Neuronal stem cell (in vitro differentiated cells): ENCODE results near the gene RAB27A.

Experiments
- DNase-seq: peaks from one replicate; pipeline ENCODE4 v3.0.0-alpha.2; 2013; ENCODE audit warnings: low spot score
- H2AFZ ChIP-seq: one replicate; pipeline ENCODE4 v1.6.1; 2013; ENCODE audit warnings: mild to moderate bottlenecking, low read length, inconsistent platforms
- H2AK5ac ChIP-seq: 2 replicates; pipeline ENCODE4 v1.6.1; 2013; ENCODE audit warnings: low read depth, mild to moderate bottlenecking, inconsistent platforms, low read length, moderate library complexity, mixed read lengths
- H2BK120ac ChIP-seq: 2 replicates; pipeline ENCODE4 v1.6.1; 2013; ENCODE audit warnings: low read depth, mild to moderate bottlenecking, inconsistent platforms, low read length, moderate library complexity, mixed read lengths
- H2BK12ac ChIP-seq: one replicate; pipeline ENCODE4 v1.6.1; 2013; ENCODE audit warnings: low read length, inconsistent platforms
- H2BK15ac ChIP-seq: 2 replicates; pipeline ENCODE4 v1.6.1; 2013; ENCODE audit warnings: mild to moderate bottlenecking, low read length, inconsistent platforms, mixed read lengths
- H2BK5ac ChIP-seq: one replicate; pipeline ENCODE4 v1.6.1; 2013; ENCODE audit warnings: inconsistent platforms, mild to moderate bottlenecking, low read length, moderate library complexity
- H3K14ac ChIP-seq: one replicate; pipeline ENCODE4 v1.6.1; 2013; ENCODE audit warnings: low read length, inconsistent platforms
- H3K18ac ChIP-seq: 2 replicates; pipeline ENCODE4 v1.6.1; 2013; ENCODE audit warnings: low read length, inconsistent platforms
- H3K23ac ChIP-seq: 2 replicates; pipeline ENCODE4 v1.6.1; 2013; ENCODE audit warnings: low read depth, mild to moderate bottlenecking, mixed read lengths, low read length, inconsistent platforms; ENCODE audit not compliant: poor library complexity
- H3K27ac ChIP-seq: replicated peaks from 3 replicates; pipeline ENCODE4 v1.5.1; 2013; ENCODE audit warnings: low read length, inconsistent platforms
- H3K27me3 ChIP-seq, 3 experiments: 2 replicates each; pipeline ENCODE4 v1.6.1; 2013; ENCODE audit warnings: low read length in 3 of 3, mild to moderate bottlenecking in 2 of 3, inconsistent platforms in 1 of 3, low read depth in 1 of 3, mixed read lengths in 1 of 3, moderate library complexity in 1 of 3; ENCODE audit not compliant: control insufficient read depth in 3 of 3, insufficient read depth in 3 of 3
- H3K36me3 ChIP-seq, 2 donors: replicated peaks in 1 of 2; 2 replicates each; pipeline ENCODE4 v1.6.1; 2013; ENCODE audit warnings: low read length in 2 of 2; ENCODE audit not compliant: control insufficient read depth in 2 of 2, insufficient read depth in 2 of 2
- H3K4ac ChIP-seq: 2 replicates; pipeline ENCODE4 v1.6.1; 2013; ENCODE audit warnings: inconsistent platforms, mild to moderate bottlenecking, low read length, moderate library complexity
- H3K4me1 ChIP-seq, 2 donors: 1 replicate in 1 of 2; 2 replicates in 1 of 2; pipeline ENCODE4 v1.6.1; 2013; ENCODE audit warnings: low read length in 2 of 2, low read depth in 1 of 2; ENCODE audit not compliant: control insufficient read depth in 2 of 2, insufficient read depth in 1 of 2
- H3K4me2 ChIP-seq: one replicate; pipeline ENCODE4 v1.6.1; 2013; ENCODE audit warnings: mild to moderate bottlenecking, low read length, inconsistent platforms; ENCODE audit not compliant: insufficient read depth, poor library complexity, severe bottlenecking
- H3K4me3 ChIP-seq, 2 donors: 2 replicates each; pipeline ENCODE4 v1.5.1; 2013; ENCODE audit warnings: low read length in 2 of 2, mild to moderate bottlenecking in 2 of 2, inconsistent platforms in 1 of 2, moderate library complexity in 1 of 2
- H3K79me1 ChIP-seq: one replicate; pipeline ENCODE4 v1.6.1; 2013; ENCODE audit warnings: low read depth, mild to moderate bottlenecking, inconsistent platforms, low read length, moderate library complexity
- H3K9ac ChIP-seq: one replicate; pipeline ENCODE4 v1.6.1; 2013; ENCODE audit warnings: mild to moderate bottlenecking, low read depth, low read length, inconsistent platforms; ENCODE audit not compliant: poor library complexity
- H3K9me3 ChIP-seq, 2 donors: replicated peaks in 1 of 2; 2 replicates each; pipeline versions ENCODE3 to v1.6.1; 2013; ENCODE audit warnings: low read length in 2 of 2, mild to moderate bottlenecking in 2 of 2, inconsistent platforms in 1 of 2, low read depth in 1 of 2, mixed read lengths in 1 of 2, moderate library complexity in 1 of 2; ENCODE audit not compliant: control insufficient read depth in 2 of 2, insufficient read depth in 1 of 2
- H4K8ac ChIP-seq: one replicate; pipeline ENCODE4 v1.6.1; 2013; ENCODE audit warnings: low read depth, mild to moderate bottlenecking, inconsistent platforms, low read length, moderate library complexity
- H4K91ac ChIP-seq: one replicate; pipeline ENCODE4 v1.6.1; 2013; ENCODE audit warnings: low read length, low read depth, mild to moderate bottlenecking, inconsistent platforms; ENCODE audit not compliant: poor library complexity
- WGBS, 2 donors: extraction: QIAGEN DNeasy Blood & Tissue Kit; methylation state at CpG; one replicate each; pipeline ENCODE4 v1.1.7; 2013; ENCODE audit warnings: missing lambda C conversion rate in 2 of 2, mixed read lengths in 1 of 2; ENCODE audit not compliant: insufficient read length in 2 of 2, insufficient replicate concordance in 1 of 2; ENCODE audit errors: extremely low coverage in 2 of 2; 5-methylcytosine and 5-hydroxymethylcytosine counted together

Gene RAB27A

DNA sequence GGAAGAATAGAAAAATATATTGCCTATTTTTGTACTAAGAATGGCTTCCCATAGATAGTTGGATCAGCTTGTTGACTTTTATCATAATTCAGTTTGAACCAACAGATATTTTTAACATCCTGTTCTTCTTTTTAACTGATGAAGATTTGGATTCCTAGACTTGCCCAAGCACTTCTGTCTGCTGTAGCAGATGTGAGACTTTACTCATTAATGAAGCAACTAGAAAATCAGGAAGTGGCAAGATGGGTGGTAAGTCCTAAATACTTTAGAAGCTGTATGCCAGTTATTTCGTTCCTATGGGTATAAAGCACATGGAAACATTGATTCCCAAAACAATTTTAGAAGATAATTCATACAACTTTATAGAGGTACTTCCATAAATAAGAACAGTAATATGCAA lies 37.8 kb upstream of the RAB27A start:
- no peak for DNase-seq
- no peak overlapping the region for H3K4me2 ChIP-seq
- H2BK120ac ChIP-seq, result no peak overlapping the region
- no peak overlapping the region for H2AK5ac ChIP-seq
- H3K23ac ChIP-seq, result no peak overlapping the region
- no peak overlapping the region for H4K91ac ChIP-seq
- H3K14ac ChIP-seq, result no peak overlapping the region
- no peak overlapping the region for H3K4ac ChIP-seq
- no peak overlapping the region for H2AFZ ChIP-seq
- WGBS, 2 donors, result no CpG with 5 or more reads among the region's 1 CpG
- no peaks in the 10 kb centered on the region for H3K36me3 ChIP-seq
- H3K9me3 ChIP-seq, result no peaks in the 10 kb centered on the region
- no peak overlapping the region for H4K8ac ChIP-seq
- no peak overlapping the region for H2BK12ac ChIP-seq
- H2BK15ac ChIP-seq, result no peak overlapping the region
- H3K79me1 ChIP-seq, result no peaks in the 10 kb centered on the region
- H3K9ac ChIP-seq, result no peak overlapping the region
- no peak overlapping the region for H2BK5ac ChIP-seq
- no peak overlapping the region for H3K27ac ChIP-seq
- no peaks in the 10 kb centered on the region for H3K27me3 ChIP-seq
- H3K4me1 ChIP-seq, result peaks cover 1 to 2% of the 10 kb centered on the region in 2 donors
- H3K18ac ChIP-seq, result no peak overlapping the region
- no peak overlapping the region for H3K4me3 ChIP-seq

DNA sequence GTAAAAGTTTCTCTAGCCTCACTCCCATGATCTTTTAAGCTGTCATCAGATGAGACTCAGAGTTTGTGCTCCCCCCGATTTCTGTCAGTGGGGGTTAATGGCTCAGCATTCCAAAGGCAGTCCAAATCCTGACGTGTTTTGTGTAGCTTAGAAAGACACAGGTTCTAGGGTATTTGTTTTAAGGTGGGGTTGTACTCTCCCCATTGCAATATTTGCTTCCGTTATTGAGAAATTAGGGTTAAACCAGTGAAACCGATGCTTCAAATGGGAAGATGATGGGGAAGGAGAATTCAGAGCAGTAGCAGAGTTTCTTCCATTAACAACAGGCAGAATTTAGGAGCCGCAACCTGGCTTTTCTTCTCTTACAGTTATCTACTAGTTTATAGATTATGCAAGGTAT lies 32.9 kb upstream of the RAB27A start:
- H3K4me2 ChIP-seq, result no peak overlapping the region
- no peak overlapping the region for H3K27ac ChIP-seq
- no peak overlapping the region for H3K9ac ChIP-seq
- H3K23ac ChIP-seq, result no peak overlapping the region
- peaks cover 2% of the 10 kb centered on the region in 2 donors for H3K4me1 ChIP-seq
- no peak overlapping the region for H3K4me3 ChIP-seq
- H2BK12ac ChIP-seq, result no peak overlapping the region
- DNase-seq, result no peak
- no peaks in the 10 kb centered on the region for H3K9me3 ChIP-seq
- H3K4ac ChIP-seq, result no peak overlapping the region
- no peaks in the 10 kb centered on the region for H3K27me3 ChIP-seq
- H2BK15ac ChIP-seq, result no peak overlapping the region
- no peak overlapping the region for H4K8ac ChIP-seq
- H3K36me3 ChIP-seq, result no peaks in the 10 kb centered on the region
- no peak overlapping the region for H2AFZ ChIP-seq
- no CpG with 5 or more reads among the region's 5 CpGs for WGBS, 2 donors
- no peak overlapping the region for H2AK5ac ChIP-seq
- H3K14ac ChIP-seq, result no peak overlapping the region
- H2BK5ac ChIP-seq, result no peak overlapping the region
- H2BK120ac ChIP-seq, result no peak overlapping the region
- H3K18ac ChIP-seq, result no peak overlapping the region
- no peak overlapping the region for H4K91ac ChIP-seq
- peaks cover 2% of the 10 kb centered on the region for H3K79me1 ChIP-seq

DNA sequence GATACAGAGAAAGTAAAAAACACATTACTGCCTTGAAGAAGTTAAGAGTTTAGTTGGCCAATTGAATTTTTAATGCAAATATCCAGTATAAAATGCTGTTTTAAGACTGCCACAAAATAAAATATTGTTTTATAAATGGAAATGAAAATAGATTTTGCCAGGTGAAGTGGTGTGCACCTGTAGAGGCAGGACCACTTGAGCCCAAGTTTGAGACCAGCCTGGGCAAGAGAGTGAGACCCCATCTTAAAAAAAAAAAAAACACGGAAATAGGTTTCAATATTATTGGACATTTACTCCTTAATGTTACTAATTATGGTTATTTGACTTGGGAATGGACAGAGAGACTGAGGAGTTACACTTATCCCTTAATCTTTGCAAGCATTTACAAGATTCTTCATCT lies 31.4 kb upstream of the RAB27A start:
- H3K4me3 ChIP-seq, result no peak overlapping the region
- H3K14ac ChIP-seq, result no peak overlapping the region
- no peak overlapping the region for H2BK15ac ChIP-seq
- H3K27ac ChIP-seq, result no peak overlapping the region
- H2BK5ac ChIP-seq, result no peak overlapping the region
- no peak overlapping the region for H4K8ac ChIP-seq
- no peak for DNase-seq
- no peak overlapping the region for H3K9ac ChIP-seq
- no peak overlapping the region for H3K4ac ChIP-seq
- no peak overlapping the region for H3K18ac ChIP-seq
- no peak overlapping the region for H3K23ac ChIP-seq
- H2AK5ac ChIP-seq, result no peak overlapping the region
- H2BK12ac ChIP-seq, result no peak overlapping the region
- no peak overlapping the region for H4K91ac ChIP-seq
- WGBS, 2 donors, result no CpG with 5 or more reads among the region's 1 CpG
- H3K27me3 ChIP-seq, result no peaks in the 10 kb centered on the region
- H2BK120ac ChIP-seq, result no peak overlapping the region
- peaks cover 2% of the 10 kb centered on the region in 2 donors for H3K4me1 ChIP-seq
- no peak overlapping the region for H3K4me2 ChIP-seq
- no peaks in the 10 kb centered on the region for H3K36me3 ChIP-seq
- H2AFZ ChIP-seq, result no peak overlapping the region
- peaks cover 4% of the 10 kb centered on the region for H3K79me1 ChIP-seq
- H3K9me3 ChIP-seq, result no peaks in the 10 kb centered on the region

- Histone ChIP-seq H3K4ac (no peak overlapping the region), H3K27ac (no peak overlapping the region), H3K27me3 (no peaks in the 10 kb centered on the region), H3K14ac (no peak overlapping the region), H4K8ac (no peak overlapping the region), H3K9ac (no peak overlapping the region), H3K4me1 (peaks cover 2% of the 10 kb centered on the region in 2 donors), H3K18ac (no peak overlapping the region), H2AFZ (no peak overlapping the region), H2AK5ac (no peak overlapping the region), H3K4me3 (no peak overlapping the region), H4K91ac (no peak overlapping the region), H3K9me3 (no peaks in the 10 kb centered on the region), H3K4me2 (no peak overlapping the region), H3K36me3 (no peaks in the 10 kb centered on the region), H2BK12ac (no peak overlapping the region), H3K23ac (no peak overlapping the region), H3K79me1 (peaks cover 4% of the 10 kb centered on the region), H2BK5ac (no peak overlapping the region), H2BK120ac (no peak overlapping the region), H2BK15ac (no peak overlapping the region)
- no CpG with 5 or more reads among the region's 2 CpGs for WGBS, 2 donors
- DNase-seq, result no peak
Measured at GRCh38 chr15:55320238-55320550, 30.6 kb upstream of the RAB27A start.
